SK-N-SH treated with all-trans-retinoic acid at 6 μM for 48 hours (cell line): ENCODE measurements around the gene INAVA.

ENCODE experiments used
- ATAC-seq: fragments of 200-7000 bp; cut with Tn5 transposase; 3 replicates; pipeline ENCODE4 v1.9.1; 2020; ENCODE audit warnings: mild to moderate bottlenecking, moderate library complexity
- ARNTL ChIP-seq: fragments of 450-650 bp; formaldehyde crosslinking; IDR thresholded peaks from 2 replicates; pipeline ENCODE4 v1.5.0; 2020; ENCODE audit warnings: low read depth, mild to moderate bottlenecking, moderate library complexity, borderline replicate concordance
- CREB5 ChIP-seq: fragments of 250-450 bp; sonication (Bioruptor Pico); IDR thresholded peaks from 2 replicates; pipeline ENCODE4 v1.5.1; 2020; ENCODE audit warnings: low read depth, mild to moderate bottlenecking, moderate library complexity
- CSRNP3 ChIP-seq: fragments of 250-450 bp; sonication (Bioruptor Pico); IDR thresholded peaks from 2 replicates; pipeline ENCODE4 v1.5.1; 2021; ENCODE audit warnings: mild to moderate bottlenecking, moderate library complexity
- GLIS3 ChIP-seq: fragments of 250-450 bp; sonication (Bioruptor Pico); IDR thresholded peaks from 2 replicates; pipeline ENCODE4 v1.5.0; 2020; ENCODE audit warnings: mild to moderate bottlenecking, moderate library complexity
- PATZ1 ChIP-seq: fragments of 250-450 bp; sonication (Bioruptor Pico); IDR thresholded peaks from 2 replicates; pipeline ENCODE4 v1.8.0; 2020; ENCODE audit warnings: mild to moderate bottlenecking, moderate library complexity, borderline replicate concordance
- POU6F1 ChIP-seq: fragments of 250-450 bp; sonication (Bioruptor Pico); IDR thresholded peaks from 2 replicates; pipeline ENCODE4 v1.8.0; 2021; ENCODE audit warnings: low read depth, mild to moderate bottlenecking, moderate library complexity, borderline replicate concordance
- PPARA ChIP-seq: fragments of 250-450 bp; sonication (Bioruptor Pico); IDR thresholded peaks from 2 replicates; pipeline ENCODE4 v1.5.0; 2020; ENCODE audit warnings: mild to moderate bottlenecking, borderline replicate concordance
- SNAI2 ChIP-seq: fragments of 250-450 bp; sonication (Bioruptor Pico); IDR thresholded peaks from 2 replicates; pipeline ENCODE4 v1.5.0; 2020; ENCODE audit warnings: mild to moderate bottlenecking, moderate library complexity
- TCF4 ChIP-seq: fragments of 250-450 bp; sonication (Bioruptor Pico); IDR thresholded peaks from 2 replicates; pipeline ENCODE4 v1.8.0; 2021; ENCODE audit warnings: mild to moderate bottlenecking, moderate library complexity, borderline replicate concordance
- TSHZ2 ChIP-seq: fragments of 250-450 bp; sonication (Bioruptor Pico); IDR thresholded peaks from 2 replicates; pipeline ENCODE4 v1.5.0; 2020; ENCODE audit warnings: mild to moderate bottlenecking, moderate library complexity
- ZC3H10 ChIP-seq: fragments of 250-450 bp; sonication (Bioruptor Pico); IDR thresholded peaks from 2 replicates; pipeline ENCODE4 v1.5.1; 2021; ENCODE audit warnings: mild to moderate bottlenecking, moderate library complexity
- ZFP3 ChIP-seq: fragments of 250-450 bp; sonication (Bioruptor Pico); IDR thresholded peaks from 2 replicates; pipeline ENCODE4 v1.5.0; 2020; ENCODE audit warnings: mild to moderate bottlenecking, moderate library complexity
- ZNF565 ChIP-seq: fragments of 450-650 bp; formaldehyde crosslinking; conservative IDR thresholded peaks from 2 replicates; pipeline ENCODE4 v1.5.0; 2020; ENCODE audit warnings: low read depth, mild to moderate bottlenecking, moderate library complexity
- ZNF8 ChIP-seq: fragments of 450-650 bp; formaldehyde crosslinking; IDR thresholded peaks from 2 replicates; pipeline ENCODE4 v1.5.0; 2020; ENCODE audit warnings: mild to moderate bottlenecking, moderate library complexity

The INAVA gene

GRCh38 chr1:200899015-200899386 is 4.3 kb downstream of the INAVA start (continued):
- no peak for TF ChIP-seq ZFP3
- TF ChIP-seq, all 23 proteins: peak for 0

GRCh38 chr1:200899451-200899915 is 4.8 kb downstream of the INAVA start:
- ATAC-seq = no peak
- TF ChIP-seq ZFP3 (no peak), CREB5 (CRISPR knock-in tag) (no peak), ZNF565 (CRISPR knock-in tag) (no peak), TCF4 (CRISPR knock-in tag) (no peak), ARNTL (no peak), SNAI2 (CRISPR knock-in tag) (no peak), CSRNP3 (CRISPR knock-in tag) (no peak), PPARA (no peak), TSHZ2 (CRISPR knock-in tag) (no peak), PATZ1 (CRISPR knock-in tag) (no peak), ZC3H10 (CRISPR knock-in tag) (no peak)
- TF ChIP-seq, all 23 proteins: peak for 0

- no peak for ATAC-seq
- TF ChIP-seq POU6F1 (CRISPR knock-in tag) (no peak), ZNF565 (CRISPR knock-in tag) (no peak), ZNF8 (CRISPR knock-in tag) (no peak), SNAI2 (CRISPR knock-in tag) (no peak), PPARA (no peak), ZC3H10 (CRISPR knock-in tag) (no peak), TCF4 (CRISPR knock-in tag) (no peak), GLIS3 (CRISPR knock-in tag) (no peak), TSHZ2 (CRISPR knock-in tag) (no peak)
These were observed 5.5 kb downstream of the INAVA start for GRCh38 chr1:200899954-200900867.
